Colonic mucosa (tissue), 4 donors: ENCODE data around the gene LYVE1. TPM values are rescaled to one million over a fixed set of nuclear protein-coding genes. Genes with fewer than 3 reads are reported as not detected.

Source experiments
- DNase-seq: peaks from one replicate; pipeline ENCODE4 v3.0.0-alpha.2; 2020
- H3K27ac ChIP-seq: fragments of 200-600 bp; one replicate; pipeline ENCODE4 v1.8.0; 2021
- H3K27me3 ChIP-seq: fragments of 200-600 bp; one replicate; pipeline ENCODE4 v1.8.0; 2021
- H3K36me3 ChIP-seq: fragments of 200-600 bp; one replicate; pipeline ENCODE4 v1.8.0; 2021
- H3K4me1 ChIP-seq: fragments of 200-600 bp; one replicate; pipeline ENCODE4 v1.8.0; 2021; ENCODE audit warnings: mild to moderate bottlenecking
- H3K4me3 ChIP-seq: fragments of 200-600 bp; one replicate; pipeline ENCODE4 v1.8.0; 2021
- H3K9ac ChIP-seq, 2 donors: one replicate each; pipeline ENCODE4 v1.7.0; 2013; ENCODE audit warnings: control low read depth in 2 of 2, low read depth in 2 of 2, low read length in 2 of 2
- H3K9me3 ChIP-seq: fragments of 200-600 bp; one replicate; pipeline ENCODE4 v1.8.0; 2021
- intact Hi-C: fragments of 100-400 bp; cut with DNase I; formaldehyde crosslinking; loops from one replicate; pipeline ENCODE4 v1.14.1; 2022
- total RNA-seq, 2 donors: library from RNA; stranded (reverse); fragmentation: NEBNext Ultra II Directional in 1 of 2; extraction: Animal tissue kit (Norgen Biotek cat#: 25700) in 1 of 2; gene quantifications; one replicate each; pipeline ENCODE4 v1.2.1, GENCODE V29; 2021
- TF ChIP-seq, protein P1 (sequence below): fragments of 200-600 bp; IDR thresholded peaks from one replicate; pipeline ENCODE4 v1.8.0; 2022; ENCODE audit warnings: antibody characterized with exemption, mild to moderate bottlenecking
- donor health status: healthy.
- donor health status: DM: no; HTN: no; CAD: no.
- donor health status: DM: no; HTN: no; CAD: no.

Gene LYVE1
- total RNA-seq, 2 donors from 2014 or later, result 10.3 to 29.3 TPM

DNA sequence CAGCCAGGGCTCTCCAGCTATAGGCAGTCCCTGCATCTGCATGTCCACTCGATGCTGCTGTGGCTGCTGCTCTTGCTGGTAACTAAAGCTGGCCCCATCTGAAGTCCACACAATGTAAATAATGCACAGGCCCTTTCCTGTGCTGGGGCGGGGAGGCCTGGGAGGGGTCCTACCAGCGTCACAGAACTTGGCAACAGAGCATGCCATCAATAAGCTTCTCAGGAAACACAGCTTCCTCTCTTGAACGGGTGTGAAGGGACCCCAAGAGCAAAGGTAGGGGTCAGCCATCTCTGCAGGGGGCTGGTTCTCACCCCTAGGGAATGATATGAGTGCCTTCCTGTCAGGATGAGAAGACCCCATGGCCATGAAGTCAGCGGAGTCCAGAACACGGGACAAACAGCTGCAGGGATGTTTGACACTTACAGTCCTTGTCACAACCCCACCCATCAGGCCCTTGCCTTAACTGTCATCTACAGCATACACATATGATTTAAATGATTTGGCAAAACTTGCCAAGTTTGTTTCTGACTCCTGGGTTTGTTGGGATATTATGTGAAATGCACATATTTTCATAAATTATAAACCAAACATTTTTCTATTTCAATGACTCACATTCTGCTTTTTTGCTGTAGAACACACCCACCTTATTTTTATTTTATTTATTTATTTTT, 39.1 kb upstream of the LYVE1 start:
- Histone ChIP-seq H3K4me1 (no peaks in the 10 kb centered on the region), H3K9ac (no peak overlapping the region), H3K9me3 (no peaks in the 10 kb centered on the region), H3K27ac (peak overlapping the region; percentile 53), H3K36me3 (no peaks in the 10 kb centered on the region), H3K27me3 (no peaks in the 10 kb centered on the region), H3K4me3 (no peak overlapping the region)
- peak; percentile 18 for DNase-seq
- intact Hi-C loops, result no loop called here
- TF ChIP-seq, protein P1, sequence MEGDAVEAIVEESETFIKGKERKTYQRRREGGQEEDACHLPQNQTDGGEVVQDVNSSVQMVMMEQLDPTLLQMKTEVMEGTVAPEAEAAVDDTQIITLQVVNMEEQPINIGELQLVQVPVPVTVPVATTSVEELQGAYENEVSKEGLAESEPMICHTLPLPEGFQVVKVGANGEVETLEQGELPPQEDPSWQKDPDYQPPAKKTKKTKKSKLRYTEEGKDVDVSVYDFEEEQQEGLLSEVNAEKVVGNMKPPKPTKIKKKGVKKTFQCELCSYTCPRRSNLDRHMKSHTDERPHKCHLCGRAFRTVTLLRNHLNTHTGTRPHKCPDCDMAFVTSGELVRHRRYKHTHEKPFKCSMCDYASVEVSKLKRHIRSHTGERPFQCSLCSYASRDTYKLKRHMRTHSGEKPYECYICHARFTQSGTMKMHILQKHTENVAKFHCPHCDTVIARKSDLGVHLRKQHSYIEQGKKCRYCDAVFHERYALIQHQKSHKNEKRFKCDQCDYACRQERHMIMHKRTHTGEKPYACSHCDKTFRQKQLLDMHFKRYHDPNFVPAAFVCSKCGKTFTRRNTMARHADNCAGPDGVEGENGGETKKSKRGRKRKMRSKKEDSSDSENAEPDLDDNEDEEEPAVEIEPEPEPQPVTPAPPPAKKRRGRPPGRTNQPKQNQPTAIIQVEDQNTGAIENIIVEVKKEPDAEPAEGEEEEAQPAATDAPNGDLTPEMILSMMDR, result no peak

DNA sequence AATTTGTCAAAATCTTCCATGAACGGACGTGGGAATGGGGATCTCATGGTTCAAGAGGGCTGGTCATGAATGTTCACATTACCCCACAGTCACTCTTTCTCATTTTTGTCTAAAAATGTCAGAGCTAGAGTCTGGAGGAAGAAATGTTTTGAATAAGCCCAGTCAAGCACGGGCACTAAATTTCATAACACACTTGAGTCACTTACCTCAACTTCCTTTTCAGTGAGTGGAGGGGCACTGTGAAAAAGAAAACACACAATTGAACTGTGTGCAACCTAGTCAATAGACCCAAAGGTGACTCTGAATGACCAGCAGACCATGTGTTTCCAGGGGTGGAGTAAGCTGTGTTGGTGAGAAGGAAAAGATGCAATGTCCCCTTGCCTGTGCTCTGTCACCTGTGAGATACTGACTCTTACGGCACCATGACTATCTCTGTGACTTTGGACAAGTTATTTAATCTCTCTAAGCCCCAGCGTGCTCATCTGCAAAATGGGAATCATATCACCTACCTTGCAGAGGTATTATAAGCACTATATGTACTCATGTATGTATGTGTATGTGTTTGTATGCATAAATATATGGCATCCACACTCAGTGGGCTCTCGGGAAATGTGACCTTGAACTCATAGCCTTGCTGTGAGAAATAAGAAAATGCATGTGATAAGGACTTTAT, 38.2 kb upstream of the LYVE1 start:
- DNase-seq, result peak; percentile 12
- H3K9ac ChIP-seq, result no peak overlapping the region
- H3K4me3 ChIP-seq, result no peak overlapping the region
- H3K36me3 ChIP-seq, result no peaks in the 10 kb centered on the region
- H3K9me3 ChIP-seq, result no peaks in the 10 kb centered on the region
- TF ChIP-seq, protein P1, result no peak
- H3K4me1 ChIP-seq, result no peaks in the 10 kb centered on the region
- H3K27ac ChIP-seq, result peak overlapping the region; percentile 53
- intact Hi-C loops, result no loop called here
- no peaks in the 10 kb centered on the region for H3K27me3 ChIP-seq

DNA sequence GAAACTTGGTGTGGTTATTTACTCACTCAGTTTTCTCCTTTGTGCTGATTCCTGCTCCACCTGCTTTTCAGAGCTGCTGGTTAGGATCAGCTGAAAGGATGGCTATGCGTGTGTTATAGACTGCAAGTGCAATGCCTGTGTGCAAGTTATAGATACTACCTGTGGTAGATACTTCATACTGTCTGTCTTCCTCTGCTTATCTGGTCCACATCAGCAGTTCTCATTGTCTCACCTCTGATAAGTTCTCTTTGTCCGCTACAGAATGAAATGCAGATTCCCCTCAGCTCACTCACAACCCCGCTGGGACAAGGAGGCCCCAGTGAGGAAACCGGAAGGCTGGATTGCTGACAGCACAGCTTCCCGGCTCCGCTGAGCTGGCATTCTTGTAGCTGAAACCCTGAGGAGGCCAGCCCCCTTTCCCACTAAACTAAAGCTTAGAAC, 37.5 kb upstream of the LYVE1 start:
- Histone ChIP-seq H3K9me3 (no peaks in the 10 kb centered on the region), H3K36me3 (no peaks in the 10 kb centered on the region), H3K27me3 (no peaks in the 10 kb centered on the region), H3K4me1 (no peaks in the 10 kb centered on the region), H3K27ac (peak overlapping the region; percentile 53), H3K9ac (no peak overlapping the region), H3K4me3 (no peak overlapping the region)
- intact Hi-C loops, result no loop called here
- TF ChIP-seq, protein P1, result no peak
- DNase-seq, result peak; percentile 34

DNA sequence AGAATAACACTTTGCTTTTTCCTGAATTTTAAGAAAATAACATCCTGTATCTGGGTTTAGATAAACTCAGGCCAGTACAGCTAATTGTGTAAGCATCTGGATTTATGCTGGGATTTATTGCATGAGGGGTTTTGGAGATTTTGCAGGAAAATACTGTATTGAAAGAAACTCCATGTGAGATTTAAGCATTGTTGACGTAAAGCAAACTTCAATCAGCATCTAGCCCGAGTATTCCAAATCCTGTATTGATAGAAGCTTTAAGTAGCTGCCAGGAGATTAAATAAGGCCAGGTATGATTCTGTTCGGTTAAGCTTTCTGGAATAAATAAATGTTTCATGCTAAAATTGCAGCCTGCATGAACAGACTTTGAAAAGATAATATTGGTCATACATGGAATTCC, 36.3 kb upstream of the LYVE1 start:
- TF ChIP-seq, protein P1, result no peak
- intact Hi-C loops, result no loop called here
- Histone ChIP-seq H3K9me3 (no peaks in the 10 kb centered on the region), H3K4me3 (no peak overlapping the region), H3K9ac (no peak overlapping the region), H3K4me1 (no peaks in the 10 kb centered on the region), H3K36me3 (no peaks in the 10 kb centered on the region), H3K27ac (no peak overlapping the region), H3K27me3 (no peaks in the 10 kb centered on the region)
- no peak for DNase-seq

DNA sequence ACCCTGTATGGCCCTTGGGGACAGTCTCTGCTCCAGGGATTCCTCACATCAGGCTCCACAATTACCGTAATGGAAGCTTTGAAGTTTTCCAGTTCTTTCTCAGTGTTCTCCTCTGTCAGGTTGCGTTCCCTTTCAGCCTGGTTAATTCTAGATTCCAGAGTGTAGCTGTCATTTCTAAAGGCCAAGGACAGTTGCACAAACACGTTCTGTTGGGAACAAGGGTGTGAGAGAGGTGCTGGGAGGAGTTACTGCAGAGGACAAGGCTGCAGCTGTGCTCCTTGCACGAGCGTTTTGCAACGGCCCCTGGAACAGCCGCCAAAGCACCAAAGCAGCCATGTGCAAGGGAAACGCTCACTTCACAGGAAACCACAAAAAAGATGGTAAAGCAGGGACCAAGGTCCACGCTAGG, 35.9 kb upstream of the LYVE1 start:
- H3K9me3 ChIP-seq, result no peaks in the 10 kb centered on the region
- H3K27me3 ChIP-seq, result no peaks in the 10 kb centered on the region
- intact Hi-C loops, result no loop called here
- H3K9ac ChIP-seq, result no peak overlapping the region
- TF ChIP-seq, protein P1, result no peak
- H3K36me3 ChIP-seq, result no peaks in the 10 kb centered on the region
- no peaks in the 10 kb centered on the region for H3K4me1 ChIP-seq
- peak; percentile 20 for DNase-seq
- H3K27ac ChIP-seq, result peak overlapping the region; percentile 8
- no peak overlapping the region for H3K4me3 ChIP-seq
